ENCODE measurements around the gene COQ10A. TPM values are rescaled to one million over a fixed set of nuclear protein-coding genes. Genes with fewer than 3 reads are reported as not detected.

The COQ10A gene
- total RNA-seq (2021; fragmentation: NEBNext Ultra II Directional; extraction: Animal tissue kit (Norgen Biotek cat#: 25700)) (21.8 and 22.8 TPM in 2 replicates), polyA plus RNA-seq (2011; rRNA removed) (39.5 and 42.9 TPM in 2 replicates), polyA minus RNA-seq (2011; rRNA and poly(A)+ RNA removed) (28.1 and 29.9 TPM in 2 replicates)
- 53.3 TPM for polyA plus RNA-seq (2011; cell fraction: cytosol; rRNA removed)
- polyA plus RNA-seq (2011; cell fraction: nucleus; rRNA removed) = 48.1 TPM
- polyA plus RNA-seq (2012, experiment 1 of 2) = 24.5 to 27.2 TPM (median 25.7 TPM) in 4 replicates
- polyA plus RNA-seq (2012, experiment 2 of 2) = 19.3 TPM
- polyA plus RNA-seq (2013, experiment 1 of 2) = 22.4 TPM
- polyA plus RNA-seq (2013, experiment 2 of 2) = 20.7 TPM
- 13.4 TPM for polyA minus RNA-seq (2011; cell fraction: cytosol; rRNA and poly(A)+ RNA removed)
- polyA minus RNA-seq (2011; cell fraction: nucleus; rRNA and poly(A)+ RNA removed) = 21.5 TPM
- long read RNA-seq, experiment 1, transcript COQ10A-201 (5 exons, 1,652 nt) = major isoform, 10 of 17 reads
- long read RNA-seq, experiment 1, partial matches to known transcripts = 1 of 17 reads
- long read RNA-seq, experiment 1, other reads (novel, unspliced or antisense) = 2 of 17 reads
- long read RNA-seq, experiment 2, transcript COQ10A-202 (5 exons, 1,410 nt) = major isoform, 10 of 15 reads
- long read RNA-seq, experiment 2, partial matches to known transcripts = 1 of 15 reads
- long read RNA-seq, experiment 2, other reads (novel, unspliced or antisense) = 2 of 15 reads

DNA sequence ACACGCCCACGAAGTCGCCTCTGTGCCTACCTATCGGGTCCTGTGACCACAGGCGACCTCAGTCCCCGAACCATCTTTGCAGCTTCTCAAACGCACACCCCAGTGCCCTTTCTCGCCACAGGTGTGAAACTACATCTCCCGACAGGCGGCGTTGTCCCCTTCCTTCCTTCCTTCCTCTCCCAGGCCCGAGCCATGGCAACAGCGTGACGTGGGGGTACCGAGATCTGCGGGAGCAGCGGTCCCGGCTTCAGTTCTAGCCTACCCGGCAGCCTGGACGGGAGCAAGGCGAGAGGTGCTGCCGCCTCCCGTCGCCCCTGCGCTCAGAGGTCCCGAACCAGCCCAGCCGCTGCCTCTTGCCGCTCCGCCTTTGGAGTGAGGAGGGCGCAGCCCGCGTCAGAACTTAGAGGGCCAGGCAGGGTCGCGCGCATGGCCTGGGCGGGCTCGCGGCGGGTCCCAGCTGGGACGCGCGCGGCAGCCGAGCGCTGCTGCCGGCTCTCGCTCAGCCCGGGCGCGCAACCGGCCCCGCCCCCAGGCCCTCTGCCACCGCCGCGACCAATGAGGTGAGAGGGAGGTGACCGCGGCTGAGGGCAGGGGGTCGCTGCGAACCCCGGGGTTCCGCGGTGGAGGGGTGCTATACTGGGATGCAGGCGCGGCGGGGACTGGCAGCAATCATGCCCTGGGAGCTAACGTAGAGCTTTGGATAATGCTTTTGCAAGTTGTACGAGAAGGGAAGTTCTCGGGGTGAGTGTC lies at the start of gene COQ10A:
COQ10A (plus strand) TSS at position 250 of the 750 bp plus-strand sequence; CDS start at position 427, 177 bp downstream.
- Histone ChIP-seq H2BK12ac (ENCODE audit: low read depth, low read length) (peak within 1 kb of the TSS; percentile 27; the same call in 1 of the 2 replicates), H3K36me3 (ENCODE audit: control insufficient read depth in 2 of 4, insufficient read depth in 4 of 4, low read length in 3 of 4) (peaks cover 0 to 23% (median 4%) of the 10 kb centered on the region in 4 experiments; a peak in 3 of 8 replicates), H2BK20ac (ENCODE audit: low read length) (no peak within 1 kb of the TSS), H3K23me2 (ENCODE audit: low read depth, low read length) (peaks cover 7% of the 10 kb centered on the region; the same call in 1 of the 2 replicates), H3K27ac (ENCODE audit: low read depth, low read length) (peak within 1 kb of the TSS; percentile 84), H2BK120ac (replicated peaks; ENCODE audit: low read depth, low read length) (no peak within 1 kb of the TSS), H3K9me3 (ENCODE audit: insufficient read depth in 2 of 2, low read depth in 1 of 2, low read length in 1 of 2) (no peaks in the 10 kb centered on the region), H3K27me3 (replicated peaks in 1 of 4; ENCODE audit: control insufficient read depth in 3 of 4, extremely low read depth in 1 of 4, insufficient read depth in 3 of 4, low read length in 3 of 4) (no peaks in the 10 kb centered on the region), H3K4me3 (ENCODE audit: extremely low read depth in 1 of 4, insufficient read depth in 2 of 4, low read depth in 3 of 4, low read length in 4 of 4) (peak within 1 kb of the TSS; percentile 82 to 88 (median 87)), H2AFZ (ENCODE audit: low read length) (peak within 1 kb of the TSS; percentile 72), H2AK5ac (ENCODE audit: low read depth, low read length) (no peak within 1 kb of the TSS; the same call in 1 of the 2 replicates), H2BK5ac (ENCODE audit: low read depth, low read length) (peak within 1 kb of the TSS; percentile 99; the same call in 1 of the 2 replicates), H3K4me1 (replicated peaks in 1 of 4; ENCODE audit: control insufficient read depth in 3 of 4, insufficient read depth in 4 of 4, low read length in 3 of 4) (peaks cover 0 to 9% (median 3%) of the 10 kb centered on the region in 4 experiments; a peak in 4 of 7 replicates), H4K91ac (replicated peaks; ENCODE audit: insufficient read length, low read length) (peak within 1 kb of the TSS; percentile 83), H4K5ac (ENCODE audit: insufficient read length, low read depth, low read length) (peak within 1 kb of the TSS; percentile 80), H3K23ac (ENCODE audit: insufficient read length) (no peak within 1 kb of the TSS), H4K8ac (ENCODE audit: extremely low read depth, insufficient read depth, low read length) (peak within 1 kb of the TSS; percentile 77; the same call in 1 of the 2 replicates), H3K4me2 (ENCODE audit: insufficient read depth in 1 of 2, low read depth in 2 of 2, low read length in 2 of 2) (peak within 1 kb of the TSS; percentile 83 to 86), H3K4ac (replicated peaks; ENCODE audit: insufficient read length, low read depth, low read length) (no peak within 1 kb of the TSS), H3K9ac (replicated peaks in 1 of 4; ENCODE audit: extremely low read depth in 1 of 4, low read depth in 3 of 4, low read length in 3 of 4) (peak within 1 kb of the TSS; percentile 74 to 84 (median 84)), H3K14ac (ENCODE audit: insufficient read length) (no peak within 1 kb of the TSS), H3K79me2 (ENCODE audit: control insufficient read depth in 1 of 2, insufficient read depth in 2 of 2, low read length in 2 of 2) (no peaks in the 10 kb centered on the region), H2BK15ac (ENCODE audit: low read length) (peak within 1 kb of the TSS; percentile 96; the same call in 1 of the 2 replicates), H4K20me1 (replicated peaks in 1 of 2; ENCODE audit: control insufficient read depth in 1 of 2, insufficient read depth in 2 of 2, low read length in 2 of 2) (peaks cover 0 to 2% of the 10 kb centered on the region in 2 experiments), H3K56ac (replicated peaks; ENCODE audit: insufficient read length, low read depth, low read length) (no peak within 1 kb of the TSS), H3K79me1 (ENCODE audit: low read depth, low read length) (no peaks in the 10 kb centered on the region), H3K18ac (ENCODE audit: extremely low read depth, low read length) (peak within 1 kb of the TSS; percentile 93; the same call in 1 of the 2 replicates)
- 2% methylated on average over 64 of the region's 68 CpGs; no CpG with 5 or more reads in 1 of the 2 experiments for WGBS, 2 experiments (ENCODE audit: extremely low coverage in 1 of 2, insufficient coverage in 1 of 2, insufficient read length in 1 of 2, insufficient replicate concordance in 2 of 2, low coverage in 1 of 2, low lambda C conversion rate in 2 of 2, missing lambda C conversion rate in 1 of 2)
- ChIA-PET POLR2A (ENCODE audit: partially characterized antibody) (interaction anchor here (0.6 to 2.8 kb wide), 44 partner anchors 9 to 222 kb away, joined by 3 to 24 read pairs (median 4); partner anchors contain the start of genes ANKRD52, CS, ESYT1 and MYL6), CTCF (ENCODE audit: partially characterized antibody) (interaction anchor here (0.5 to 3.4 kb wide), 28 partner anchors 8 to 387 kb away, joined by 3 to 20 read pairs (median 4); partner anchors contain the start of genes ANKRD52 and RNF41)
- peak; percentile 51 to 95 for DNase-seq (ENCODE audit: low read depth in 1 of 2, low spot score in 2 of 2)
- FAIRE-seq = no peak
